HG02884 (cell line): Measurements from ENCODE around the gene IQSEC1.

Experiments used
- ATAC-seq: cut with Tn5 transposase; IDR thresholded peaks from one replicate; pipeline ENCODE4 v1.9.1; 2021; ENCODE audit warnings: mild to moderate bottlenecking, moderate library complexity; ENCODE audit not compliant: unreplicated experiment

The IQSEC1 gene

DNA sequence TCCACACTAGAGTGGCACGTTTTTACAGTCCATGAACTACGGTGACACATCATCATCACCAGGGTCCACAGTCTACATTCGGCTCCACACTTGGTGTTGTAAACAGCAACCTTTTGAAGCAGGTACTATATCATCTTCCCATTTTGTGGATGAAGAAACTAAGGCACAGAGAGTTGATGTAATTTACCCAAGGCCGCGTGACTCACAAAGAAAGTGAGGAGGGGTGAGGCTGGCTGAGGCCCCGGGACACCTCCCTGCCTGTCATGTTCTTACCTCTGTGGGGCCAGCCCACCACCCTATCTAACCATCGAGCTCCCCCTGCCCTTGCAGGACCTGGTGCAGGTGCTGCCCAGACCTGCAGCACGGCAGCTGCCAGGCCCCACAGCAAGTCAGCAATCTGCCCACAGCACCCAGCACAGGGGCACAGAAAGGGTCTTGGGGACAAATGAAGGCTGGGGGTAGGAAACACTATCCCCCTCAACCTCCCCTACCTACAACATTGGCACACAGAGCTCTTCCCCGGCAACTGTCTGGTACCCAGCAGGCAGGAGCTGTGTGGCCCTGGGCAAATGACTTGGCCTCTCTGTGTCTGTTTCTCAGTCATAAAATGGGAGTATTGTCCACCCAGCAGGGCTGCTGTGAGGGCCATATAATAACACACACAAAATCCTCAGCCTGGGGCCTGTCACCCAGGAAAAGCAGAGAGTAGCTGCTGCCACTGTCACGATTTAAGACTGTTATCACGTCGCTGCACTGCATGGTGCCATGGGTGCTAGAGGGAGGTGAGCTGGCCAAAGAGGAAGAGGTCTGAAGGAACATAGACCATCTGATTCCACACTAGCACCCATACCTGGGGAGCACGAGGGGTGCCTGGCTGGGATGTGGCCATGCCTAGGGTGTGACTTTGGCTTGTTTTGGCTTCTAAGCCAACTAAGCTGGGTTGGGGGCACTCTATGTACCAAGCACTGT, 115.1 kb downstream of the IQSEC1 start:
- ATAC-seq: no peak

DNA sequence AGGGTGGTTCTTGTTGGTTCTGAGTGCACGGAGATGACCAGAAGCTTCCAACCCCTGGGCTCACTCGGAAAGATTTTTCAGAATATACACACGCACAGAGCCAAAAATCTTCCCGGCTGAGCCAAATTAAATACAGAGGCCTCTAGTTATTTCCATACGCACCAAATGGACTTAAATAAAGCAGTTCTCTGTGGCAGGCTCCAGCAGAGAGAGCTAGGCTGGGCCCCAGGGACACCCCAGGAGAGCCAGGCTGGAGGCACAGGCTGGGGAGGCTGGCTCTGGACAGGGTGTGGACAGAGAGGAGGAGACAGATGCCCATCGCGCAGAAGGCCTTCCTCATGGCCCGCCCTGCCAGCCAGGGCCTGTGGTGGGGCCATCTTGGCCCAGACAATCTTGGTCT, 115.9 kb downstream of the IQSEC1 start:
- no peak for ATAC-seq

DNA sequence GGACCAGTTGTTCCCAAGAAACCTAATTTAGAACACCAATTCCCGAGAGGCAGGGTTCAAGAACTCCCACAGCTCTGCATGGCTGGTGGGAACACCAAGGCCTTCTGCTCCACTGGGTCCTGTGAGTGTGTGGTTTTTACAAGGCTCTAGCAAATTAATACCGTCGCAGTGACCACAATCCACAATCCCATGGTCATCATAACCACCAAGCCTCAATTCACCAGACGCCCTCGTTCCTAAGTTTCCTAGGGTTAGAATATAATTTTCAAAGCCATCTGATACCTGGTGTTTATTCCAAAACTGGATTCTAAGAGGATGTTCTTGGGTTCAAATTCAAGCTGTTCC, 116.9 kb downstream of the IQSEC1 start:
- ATAC-seq: no peak

DNA sequence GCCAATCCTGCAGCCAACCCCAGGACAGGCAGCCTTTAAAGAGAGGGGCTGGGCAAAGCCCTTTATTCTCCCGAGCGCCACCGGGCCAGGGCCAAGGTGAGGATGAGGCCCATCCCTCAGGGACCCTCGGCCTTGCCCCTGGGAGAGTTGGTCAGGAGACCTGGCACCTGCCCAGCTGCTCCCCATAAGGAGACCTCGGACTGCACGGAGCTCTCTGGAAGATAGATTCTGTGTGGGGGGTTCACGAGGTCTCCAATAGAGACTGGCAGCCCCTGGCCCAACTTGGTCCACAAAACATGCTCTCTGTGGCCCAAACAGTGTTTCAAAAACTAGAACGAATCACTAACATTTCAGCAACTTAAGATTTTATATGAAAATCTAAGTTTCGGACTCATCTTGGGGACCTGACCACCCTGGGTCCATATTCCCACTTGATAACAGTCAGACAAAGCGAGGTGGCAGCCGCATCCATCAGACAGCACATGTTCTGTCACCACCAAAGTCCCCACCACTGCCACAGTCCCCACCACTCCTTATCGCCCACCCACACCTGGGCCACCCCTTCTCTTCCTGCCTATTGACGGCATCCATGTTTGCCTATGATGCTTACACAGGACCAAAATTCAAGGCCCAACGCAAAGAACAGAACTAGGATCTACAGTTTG, 117.4 kb downstream of the IQSEC1 start:
- no peak for ATAC-seq

DNA sequence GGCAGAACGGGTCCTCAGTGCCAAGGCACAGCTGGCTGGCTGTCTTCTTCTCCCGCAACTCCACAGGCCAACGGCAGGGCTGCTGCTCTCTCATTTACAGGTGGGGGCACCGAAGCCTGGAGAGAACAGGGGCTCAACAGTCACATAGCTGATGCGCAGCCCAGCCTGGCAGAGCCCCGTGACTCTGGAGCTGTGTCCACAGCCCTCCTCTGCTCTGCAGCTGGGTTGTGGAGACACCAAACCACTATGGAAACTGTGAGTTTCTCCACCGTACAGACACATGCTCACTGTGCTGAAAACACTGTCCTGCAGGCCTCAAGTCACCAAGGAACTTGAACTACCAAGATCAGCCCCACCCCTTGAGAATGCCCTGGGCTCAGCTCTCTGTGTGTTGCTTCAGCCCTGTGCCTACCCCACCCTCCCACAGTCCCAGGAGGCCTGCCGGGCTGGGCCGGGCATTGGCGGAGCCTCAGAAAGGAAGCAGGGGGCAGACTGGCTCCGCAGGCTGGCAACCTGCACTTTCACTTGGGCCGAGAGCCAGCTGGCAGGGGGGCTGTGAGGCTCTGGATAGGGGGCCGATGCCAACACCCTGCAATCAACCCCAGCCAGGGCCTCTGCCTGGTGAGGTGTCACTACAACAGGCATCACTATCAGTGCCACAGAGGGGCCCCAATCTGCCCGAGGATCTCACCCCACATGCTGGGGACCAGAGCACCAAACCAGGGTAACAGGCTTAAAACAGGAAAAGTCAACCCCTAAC, 118.2 kb downstream of the IQSEC1 start:
- ATAC-seq: no peak

DNA sequence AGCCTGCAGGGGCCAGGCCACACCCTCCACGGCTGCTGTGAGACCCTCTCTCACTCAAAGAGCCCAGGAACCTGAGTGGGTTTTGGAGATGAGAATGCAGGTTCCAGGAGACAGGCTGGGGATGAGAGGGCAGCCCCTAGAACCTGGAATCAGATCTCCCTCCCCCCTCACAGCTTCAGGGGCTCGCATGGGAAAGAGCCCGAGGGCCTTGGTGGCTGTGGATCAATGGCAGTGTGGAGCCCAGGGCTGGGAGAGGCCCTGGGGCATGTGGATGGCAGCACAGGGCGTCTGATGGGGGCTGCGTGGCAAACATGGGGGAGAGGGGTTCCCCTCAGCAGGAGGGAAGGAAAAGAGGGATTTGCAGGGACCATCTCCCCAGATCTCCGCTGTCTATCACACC, 119.0 kb downstream of the IQSEC1 start:
- no peak for ATAC-seq

DNA sequence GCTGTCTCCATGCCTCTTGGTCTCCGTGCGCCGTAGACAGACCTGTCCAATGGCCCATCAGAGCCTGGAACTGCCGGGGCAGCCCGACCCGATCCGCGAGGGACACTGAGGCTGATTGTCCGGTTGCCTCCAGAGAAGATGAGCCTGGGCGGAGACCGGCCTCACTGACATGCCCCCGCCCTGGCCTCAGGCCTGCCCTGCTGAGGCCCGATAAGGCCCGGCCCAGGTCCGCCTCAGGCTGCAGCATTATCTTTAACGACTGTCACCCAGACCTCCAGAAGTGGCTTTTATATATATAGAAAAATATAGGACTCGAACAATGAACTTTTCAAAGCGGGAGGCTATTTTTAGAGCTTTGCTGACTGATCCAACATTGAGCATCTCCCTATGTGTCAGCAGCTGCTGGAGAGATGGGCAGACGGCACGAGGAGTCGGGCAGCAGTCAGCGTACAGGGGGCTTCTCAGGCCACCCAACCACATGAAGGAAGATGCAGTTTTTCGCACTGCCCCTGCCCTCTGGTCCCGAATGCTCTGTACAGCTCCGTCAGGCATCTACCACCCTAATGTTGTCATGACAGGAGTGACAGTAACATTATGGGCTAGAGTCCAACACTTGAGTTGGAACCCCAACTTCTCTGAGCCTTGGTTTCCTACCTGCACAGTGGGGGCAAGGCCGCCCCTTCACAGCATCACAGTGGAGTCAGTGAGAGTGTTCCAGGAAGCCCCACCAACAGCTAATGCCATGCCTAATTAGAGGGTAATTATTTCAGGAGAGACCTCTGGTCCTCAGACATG, 119.8 kb downstream of the IQSEC1 start:
- no peak for ATAC-seq

DNA sequence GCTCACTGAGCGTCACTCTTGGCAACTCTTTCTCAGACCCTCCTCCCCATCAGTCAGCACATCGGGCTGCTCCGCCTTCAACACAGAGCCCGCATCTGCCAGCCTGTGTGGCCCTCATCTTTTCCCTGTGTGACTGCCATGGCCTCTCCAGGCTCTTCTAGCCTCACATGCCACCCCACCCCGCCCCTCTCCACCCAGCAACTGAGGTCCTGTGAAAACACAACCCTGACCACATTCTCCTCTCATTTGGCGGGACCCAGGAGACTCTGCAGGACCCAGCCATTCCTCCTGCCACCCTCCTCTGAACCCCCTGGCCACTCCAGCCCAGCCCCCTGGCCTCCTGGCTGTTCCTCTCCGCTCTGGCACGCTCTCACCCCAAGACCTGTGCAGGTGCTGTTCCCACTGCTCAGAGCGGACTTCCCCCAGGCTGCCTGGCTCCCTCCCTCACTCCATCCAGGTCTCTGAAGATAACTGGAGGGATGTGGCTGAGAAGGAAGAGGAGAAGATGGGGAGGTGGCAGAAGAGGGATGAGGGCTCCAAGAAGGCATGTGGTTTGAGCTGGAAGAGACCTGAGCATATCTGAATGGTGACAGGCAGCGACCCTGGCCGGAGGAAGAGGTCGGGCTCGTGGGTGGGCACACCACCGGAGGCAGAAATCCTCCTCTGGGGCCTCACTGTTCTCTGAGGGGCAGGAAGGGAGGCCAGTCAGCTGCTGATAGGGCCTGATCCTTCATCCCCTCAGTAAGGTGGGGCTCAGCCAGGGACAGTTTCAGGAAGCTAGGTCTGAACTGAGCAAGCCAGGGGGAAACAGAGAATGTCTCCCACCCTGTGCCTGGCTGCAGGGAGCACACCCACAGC, 120.7 kb downstream of the IQSEC1 start:
- no peak for ATAC-seq

DNA sequence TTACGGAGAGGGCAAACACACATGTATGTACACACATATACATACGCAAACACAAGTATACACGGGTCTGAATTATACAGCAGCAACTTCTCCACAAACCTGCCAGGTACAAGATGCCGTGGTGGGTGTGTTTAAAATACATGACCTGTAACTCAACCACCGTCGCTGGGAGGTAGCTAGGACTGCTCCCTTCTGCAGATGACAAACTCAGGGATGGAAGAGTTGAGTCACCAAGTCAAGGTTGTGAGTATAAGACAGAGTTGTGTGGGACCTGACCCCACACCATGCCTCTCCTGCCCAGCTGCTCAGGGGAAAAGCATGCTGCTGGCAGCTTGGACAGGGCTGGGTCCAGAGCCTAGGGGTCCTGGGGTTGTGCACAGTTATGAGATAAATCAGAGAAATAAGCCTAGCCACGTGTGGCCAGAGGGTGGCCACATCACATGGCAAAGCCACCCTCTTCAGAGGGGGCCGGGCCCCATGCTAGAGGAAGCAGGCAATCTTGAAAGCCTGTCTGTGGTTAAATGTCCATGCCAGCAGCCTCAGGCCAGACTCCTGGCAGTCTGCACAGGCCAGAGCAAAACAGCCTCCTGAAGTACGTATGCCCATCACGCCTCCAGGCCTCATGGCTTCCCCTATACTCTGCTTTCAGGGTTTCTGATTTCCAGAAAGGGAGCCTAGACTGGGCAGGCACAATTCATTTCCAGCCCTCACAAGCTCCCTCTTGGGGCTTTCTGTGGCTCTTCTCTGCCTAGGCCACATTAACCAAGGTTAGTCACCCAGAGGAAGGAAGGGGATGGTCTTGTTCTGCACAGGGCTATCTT, 124.1 kb downstream of the IQSEC1 start:
- ATAC-seq: no peak

DNA sequence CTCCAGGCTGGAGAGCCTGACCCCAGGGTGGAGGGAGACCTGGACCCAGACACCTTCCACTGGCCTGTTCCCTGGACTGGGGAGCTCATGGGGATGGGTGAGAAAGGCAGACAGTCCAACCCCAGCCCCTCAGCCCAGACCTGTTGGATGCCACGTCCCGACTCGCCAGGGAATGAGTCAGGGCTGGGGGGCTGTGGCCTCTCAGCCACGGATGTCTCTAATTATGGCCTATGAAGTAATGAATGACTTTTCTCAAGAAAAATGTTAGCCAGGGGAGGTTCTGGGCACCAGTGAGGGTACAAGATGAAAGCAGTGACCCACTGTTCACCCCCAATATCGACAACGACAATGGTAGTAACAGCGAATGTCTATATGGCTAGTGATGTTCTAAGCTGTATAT, 124.9 kb downstream of the IQSEC1 start:
- ATAC-seq: no peak

DNA sequence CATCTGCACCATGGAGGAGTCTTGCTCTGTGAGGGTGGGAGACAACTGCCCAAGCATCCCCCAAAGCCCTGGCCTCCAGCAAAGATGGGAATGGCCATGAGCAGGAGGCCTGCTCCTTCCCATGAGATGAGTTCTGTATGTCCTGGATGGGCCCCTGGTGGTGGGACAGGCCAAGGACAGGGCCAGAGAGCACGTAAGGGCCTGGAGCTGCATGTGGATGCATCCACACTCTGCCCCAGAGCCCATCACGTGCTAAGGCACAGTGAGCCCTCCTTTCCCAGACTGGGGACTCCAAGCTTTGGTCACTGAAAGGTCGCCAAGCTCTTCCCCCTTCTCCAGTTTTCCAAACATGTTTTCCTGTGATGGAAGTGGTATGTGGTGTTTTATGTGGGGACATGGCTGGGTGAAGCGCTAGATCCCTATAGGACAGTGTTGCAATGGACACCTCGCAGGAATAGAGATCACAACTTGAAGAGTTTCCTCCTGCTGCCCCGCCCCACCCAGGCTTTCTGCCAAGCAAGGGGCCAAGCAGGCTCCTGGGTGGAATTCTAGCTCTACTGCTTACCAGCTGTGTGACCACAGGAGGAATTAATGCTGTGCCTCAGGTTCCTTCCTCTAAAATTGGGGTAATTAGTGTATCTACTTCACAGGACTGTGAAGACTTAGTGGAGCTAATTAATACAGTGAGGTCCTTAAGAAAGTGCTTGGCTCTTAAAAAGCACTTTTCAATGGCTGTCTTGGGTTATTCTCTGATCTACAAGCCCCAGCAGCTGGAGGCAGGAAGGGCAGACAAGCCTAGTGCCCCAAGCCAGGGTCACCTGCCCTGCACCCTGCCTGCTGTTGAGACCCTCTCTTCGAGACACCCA, 125.5 kb downstream of the IQSEC1 start:
- no peak for ATAC-seq

DNA sequence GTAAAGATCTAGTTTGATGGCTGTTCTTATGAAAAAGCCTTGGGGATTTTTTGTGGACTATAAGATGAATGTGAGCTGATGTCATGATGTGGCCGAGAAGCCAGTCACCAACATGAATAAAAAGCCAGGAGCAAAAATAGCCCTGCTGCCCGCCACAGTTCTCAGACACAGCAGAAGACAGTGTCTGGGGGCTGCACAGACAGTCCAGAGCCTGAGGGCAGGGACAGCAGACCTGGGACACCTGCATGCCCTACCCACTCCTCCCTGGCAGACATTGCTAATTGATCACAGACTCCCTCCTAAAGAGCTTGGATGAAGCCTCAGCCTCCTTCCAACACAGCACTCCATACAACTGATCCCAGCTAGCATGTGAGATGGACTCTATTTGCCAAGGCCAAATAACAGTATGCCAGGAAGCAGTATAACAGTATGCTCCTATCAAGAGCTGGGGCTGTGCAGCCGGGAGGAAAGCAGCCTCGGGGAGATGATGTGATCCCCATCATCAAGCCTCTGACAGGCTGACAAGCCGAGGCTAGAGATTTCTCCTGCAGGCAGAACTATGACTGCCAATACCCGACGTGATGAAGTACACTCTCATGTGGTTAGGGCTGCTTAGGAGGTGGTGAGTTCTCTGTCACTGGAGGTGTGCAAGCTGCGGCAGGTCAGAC, 126.4 kb downstream of the IQSEC1 start:
- no peak for ATAC-seq

DNA sequence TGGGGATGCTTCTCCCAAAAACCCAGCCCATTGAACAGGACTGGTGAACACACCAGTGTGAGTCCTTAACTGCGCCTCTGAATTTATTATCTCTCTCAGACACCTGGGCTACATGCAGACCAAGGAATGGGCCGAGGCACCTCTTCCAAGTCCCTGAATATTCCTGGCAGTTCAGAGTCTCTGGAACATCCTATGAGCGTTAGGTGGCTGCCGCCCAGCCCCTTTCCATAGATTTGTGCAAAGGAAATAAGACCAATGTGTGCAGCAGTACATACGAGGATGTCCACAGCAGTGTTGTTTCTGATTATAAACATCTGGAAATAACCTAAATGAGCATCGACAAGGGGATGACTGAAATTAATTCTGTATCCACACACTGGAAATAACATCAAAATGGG, 127.0 kb downstream of the IQSEC1 start:
- ATAC-seq: no peak

DNA sequence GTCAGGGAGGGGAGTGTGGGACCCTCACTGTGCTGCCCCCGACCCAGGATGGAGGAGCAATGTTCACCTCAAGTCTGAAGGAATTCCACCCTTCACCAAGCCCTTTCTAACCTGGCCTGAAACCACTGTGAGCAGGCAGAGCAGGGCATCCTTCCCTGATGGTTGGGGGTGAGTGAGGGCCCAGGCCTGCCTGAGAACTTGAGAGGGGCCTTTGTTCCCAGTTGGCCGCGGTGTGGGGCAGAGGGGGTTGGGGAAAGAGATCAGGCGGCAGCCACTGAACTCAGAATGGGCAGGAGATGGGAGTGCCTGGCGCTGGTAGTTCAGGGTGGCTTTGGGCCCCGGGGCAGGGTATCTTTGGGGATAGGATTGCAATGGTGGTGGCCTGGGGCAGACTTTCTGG, 128.4 kb downstream of the IQSEC1 start:
- ATAC-seq: no peak

DNA sequence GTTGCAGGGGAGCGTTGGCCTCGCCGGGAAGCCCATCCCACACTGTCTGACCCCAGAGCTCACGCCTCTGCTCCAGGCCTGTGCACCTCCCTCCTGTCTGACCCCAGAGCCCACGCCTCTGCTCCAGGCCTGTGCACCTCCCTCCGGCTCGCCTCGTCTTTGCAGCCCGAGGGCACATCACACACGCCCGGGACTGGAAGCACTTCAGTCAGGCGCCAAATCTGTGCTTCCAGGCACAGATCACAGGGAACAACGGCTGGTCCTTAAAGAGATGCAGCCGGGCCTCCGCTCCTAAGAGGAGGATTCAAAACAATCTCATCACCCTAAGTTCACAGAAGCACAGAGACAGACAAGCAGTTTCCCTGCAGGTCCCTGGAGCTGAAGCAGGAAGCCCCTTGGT, 128.8 kb downstream of the IQSEC1 start:
- no peak for ATAC-seq

DNA sequence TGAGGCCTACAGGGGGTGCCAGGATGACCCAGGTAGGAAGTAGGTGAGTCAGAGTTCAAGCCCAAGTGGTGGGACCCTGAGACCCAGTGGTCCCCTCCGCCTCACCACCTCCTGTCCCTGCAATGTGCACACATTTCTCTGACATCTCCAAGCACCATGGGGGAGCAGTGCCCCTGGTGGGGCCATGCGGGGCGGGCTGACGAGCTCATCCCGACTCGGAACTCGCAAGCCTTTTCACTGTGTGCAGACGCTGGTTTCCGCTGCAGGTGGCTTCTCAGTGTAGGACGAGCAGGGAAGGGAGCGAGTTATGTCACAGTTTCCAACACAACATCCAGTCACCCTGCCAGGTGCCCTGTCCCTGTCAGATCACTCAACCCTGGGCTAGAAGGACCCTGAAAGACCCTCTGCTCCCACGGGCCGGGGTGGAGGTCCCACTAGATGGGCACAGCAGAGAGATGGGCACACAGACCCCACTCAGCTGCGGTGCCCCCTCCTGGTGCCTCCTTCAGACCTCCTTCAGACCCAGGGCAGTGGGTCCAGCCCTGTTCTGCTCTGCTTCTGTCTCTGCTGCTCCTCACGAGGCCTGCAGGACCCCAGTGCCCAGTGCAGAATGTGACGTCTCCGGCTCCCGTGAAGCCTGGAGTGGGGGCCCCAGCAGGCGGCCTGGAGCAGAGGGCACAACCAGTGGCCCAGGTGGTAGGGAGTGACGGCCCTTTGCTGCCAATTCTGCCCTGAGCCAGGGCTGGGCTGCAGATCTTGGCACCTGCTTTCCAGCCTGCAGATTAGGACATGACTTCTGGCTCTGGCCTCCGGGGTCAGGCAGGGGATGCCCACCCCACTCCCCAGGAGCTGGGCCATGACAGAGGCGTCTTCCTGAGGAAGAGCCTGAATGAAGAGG, 129.9 kb downstream of the IQSEC1 start:
- no peak for ATAC-seq
